SK-N-SH (cell line): ENCODE data around the gene ATF6. TPM values are rescaled to one million over a fixed set of nuclear protein-coding genes. Genes with fewer than 3 reads are reported as not detected.

Experiments
- CTCF ChIA-PET: fragments of 300-600, 350-600 bp; formaldehyde crosslinking; extraction: SDS; loops from one replicate; lab custom pipeline; 2021; lab: Yijun Ruan, JAX
- POLR2A ChIA-PET: fragments of 350-600 bp; sonication (Branson Sonifier 250); formaldehyde crosslinking; extraction: SDS; loops from one replicate; lab custom pipeline; 2020; ENCODE audit warnings: antibody characterized with exemption, inconsistent platforms; lab: Yijun Ruan, JAX
- DNase-seq: peaks from one replicate; pipeline ENCODE4 v3.0.0; 2012
- H2AFZ ChIP-seq: fragments of 200-600 bp; sonication (generic); 2 replicates; pipeline ENCODE4 v1.8.1; 2016; ENCODE audit warnings: antibody characterized with exemption, mild to moderate bottlenecking, low read depth
- H3F3A ChIP-seq: fragments of 200-600 bp; sonication (generic); replicated peaks from 2 replicates; pipeline ENCODE3; 2016; ENCODE audit warnings: antibody characterized with exemption, mild to moderate bottlenecking; ENCODE audit not compliant: insufficient read depth
- H3K27ac ChIP-seq, 2 experiments: fragments of 200-500 bp in 1 of 2; fragments of 200-600 bp in 1 of 2; sonication (Bioruptor generic) in 1 of 2; sonication (generic), shearing (Covaris generic) in 1 of 2; 2 replicates each; pipeline versions ENCODE4 v1.5.1 to v1.6.1; 2014 to 2016; ENCODE audit warnings: low read depth in 2 of 2, inconsistent platforms in 1 of 2, low read length in 1 of 2, mild to moderate bottlenecking in 1 of 2, mixed read lengths in 1 of 2
- H3K27me3 ChIP-seq: fragments of 200-600 bp; sonication (generic), shearing (Covaris generic); 2 replicates; pipeline ENCODE4 v1.6.1; 2016; ENCODE audit warnings: mixed run types; ENCODE audit not compliant: insufficient read depth
- H3K36me3 ChIP-seq, 2 experiments: fragments of 200-500 bp in 1 of 2; fragments of 200-600 bp in 1 of 2; sonication (Bioruptor generic) in 1 of 2; sonication (generic) in 1 of 2; replicated peaks in 1 of 2; 2 replicates each; pipeline versions ENCODE3 to v1.5.1; 2014 to 2016; ENCODE audit warnings: low read length in 1 of 2, mild to moderate bottlenecking in 1 of 2; ENCODE audit not compliant: insufficient read depth in 2 of 2, control insufficient read depth in 1 of 2
- H3K4me1 ChIP-seq, 2 experiments: fragments of 200-500 bp in 1 of 2; fragments of 200-600 bp in 1 of 2; sonication (Bioruptor generic) in 1 of 2; sonication (generic), shearing (Covaris generic) in 1 of 2; 2 replicates each; pipeline versions ENCODE4 v1.5.1 to v1.6.1; 2014 to 2016; ENCODE audit warnings: low read depth in 1 of 2, low read length in 1 of 2, mixed run types in 1 of 2; ENCODE audit not compliant: insufficient read depth in 2 of 2, control insufficient read depth in 1 of 2
- H3K4me2 ChIP-seq: fragments of 200-600 bp; sonication (generic), shearing (Covaris generic); 2 replicates; pipeline ENCODE4 v1.6.1; 2017; ENCODE audit warnings: mixed run types
- H3K4me3 ChIP-seq, 2 experiments: fragments of 200-500 bp in 1 of 2; fragments of 200-600 bp in 1 of 2; sonication (Bioruptor generic) in 1 of 2; sonication (generic), shearing (Covaris generic) in 1 of 2; 2 replicates each; pipeline versions ENCODE4 v1.5.1 to v1.8.1; 2014 to 2016; ENCODE audit warnings: low read depth in 2 of 2, inconsistent platforms in 1 of 2, low read length in 1 of 2, mild to moderate bottlenecking in 1 of 2, mixed read lengths in 1 of 2, moderate library complexity in 1 of 2
- H3K79me2 ChIP-seq: fragments of 200-600 bp; sonication (generic); 2 replicates; pipeline ENCODE4 v1.8.1; 2017; ENCODE audit warnings: mild to moderate bottlenecking; ENCODE audit not compliant: insufficient read depth
- H3K9ac ChIP-seq: fragments of 200-600 bp; sonication (generic); 2 replicates; pipeline ENCODE4 v1.6.1; 2017; ENCODE audit warnings: mixed run types
- H3K9me2 ChIP-seq: fragments of 200-600 bp; sonication (generic); 2 replicates; pipeline ENCODE4 v1.6.1; 2017; ENCODE audit warnings: mixed run types
- H3K9me3 ChIP-seq: fragments of 200-600 bp; sonication (generic); 2 replicates; pipeline ENCODE4 v1.6.1; 2017; ENCODE audit warnings: mixed run types, mild to moderate bottlenecking, moderate library complexity
- H4K20me1 ChIP-seq: fragments of 200-600 bp; sonication (generic); 2 replicates; pipeline ENCODE4 v1.6.1; 2017; ENCODE audit warnings: mild to moderate bottlenecking, mixed run types; ENCODE audit not compliant: insufficient read depth
- CHD2 ChIP-seq: fragments of 150-350 bp; IDR thresholded peaks from 2 replicates; pipeline ENCODE4 v1.6.1; 2018; ENCODE audit warnings: low read length; ENCODE audit not compliant: partially characterized antibody
- CTCF ChIP-seq: fragments of 200-600 bp; sonication (generic); IDR thresholded peaks from 2 replicates; pipeline ENCODE4 v1.6.1; 2017; ENCODE audit warnings: antibody characterized with exemption, mild to moderate bottlenecking, moderate library complexity
- ELF1 ChIP-seq: IDR thresholded peaks from 2 replicates; pipeline ENCODE4 v1.4.0; 2012
- EZH2phosphoT487 ChIP-seq: fragments of 200-600 bp; sonication (generic); IDR thresholded peaks from 2 replicates; pipeline ENCODE4 v1.6.1; 2017; ENCODE audit warnings: low read depth, mixed run types, mild to moderate bottlenecking, antibody characterized with exemption, moderate library complexity, borderline replicate concordance
- FOXM1 ChIP-seq: IDR thresholded peaks from 2 replicates; pipeline ENCODE4 v1.4.0; 2012; ENCODE audit warnings: low read depth, mild to moderate bottlenecking
- GABPA ChIP-seq: IDR thresholded peaks from 2 replicates; pipeline ENCODE4 v1.4.0; 2012; ENCODE audit warnings: low read depth, mild to moderate bottlenecking
- GATA2 ChIP-seq: sonication (generic); formaldehyde crosslinking; IDR thresholded peaks from 2 replicates; pipeline ENCODE4 v1.5.0; 2020; ENCODE audit warnings: mild to moderate bottlenecking, missing genetic modification reagents
- MXI1 ChIP-seq: IDR thresholded peaks from 2 replicates; pipeline ENCODE4 v1.6.1; 2012; ENCODE audit warnings: mild to moderate bottlenecking, low read depth, low read length, improper control_type of control experiment
- NFIC ChIP-seq: IDR thresholded peaks from 2 replicates; pipeline ENCODE4 v1.4.0; 2012; ENCODE audit warnings: borderline replicate concordance
- POLR2AphosphoS5 ChIP-seq: IDR thresholded peaks from 2 replicates; pipeline ENCODE4 v1.6.1; 2012; ENCODE audit warnings: low read depth, low read length
- RAD21 ChIP-seq: IDR thresholded peaks from 2 replicates; pipeline ENCODE4 v1.6.1; 2012; ENCODE audit warnings: mild to moderate bottlenecking, low read length
- RCOR1 ChIP-seq: fragments of 150-350 bp; IDR thresholded peaks from 2 replicates; pipeline ENCODE4 v1.6.1; 2017; ENCODE audit warnings: antibody characterized with exemption, low read length
- RFX5 ChIP-seq: IDR thresholded peaks from 2 replicates; pipeline ENCODE4 v1.6.1; 2012; ENCODE audit warnings: mild to moderate bottlenecking, improper control_type of control experiment, low read length
- SIN3A ChIP-seq: IDR thresholded peaks from 2 replicates; pipeline ENCODE4 v1.6.1; 2012; ENCODE audit warnings: low read depth, mild to moderate bottlenecking, low read length, moderate library complexity, borderline replicate concordance
- TCF12 ChIP-seq: IDR thresholded peaks from 2 replicates; pipeline ENCODE4 v1.4.0; 2012
- TEAD4 ChIP-seq: IDR thresholded peaks from 2 replicates; pipeline ENCODE4 v1.4.0; 2012; ENCODE audit warnings: mild to moderate bottlenecking, borderline replicate concordance; ENCODE audit not compliant: insufficient read depth
- USF2 ChIP-seq: fragments of 150-350 bp; IDR thresholded peaks from 2 replicates; pipeline ENCODE4 v1.6.1; 2017; ENCODE audit warnings: antibody characterized with exemption, low read length, low read depth, borderline replicate concordance
- WGBS: methylation state at CpG from one replicate; pipeline ENCODE4 v1.1.6; 2017; ENCODE audit warnings: low lambda C conversion rate; 5-methylcytosine and 5-hydroxymethylcytosine counted together
- polyA plus RNA-seq, 3 experiments: library from polyadenylated mRNA; depleted of rRNA; stranded (reverse); fragments of >200 nt; gene quantifications; 2 replicates each; pipeline ENCODE4 v1.2.3, GENCODE V29; 2012
- TF ChIP-seq, protein P1 (sequence below): IDR thresholded peaks from 2 replicates; pipeline ENCODE4 v1.4.0; 2012; ENCODE audit warnings: low read depth, borderline replicate concordance
- TF ChIP-seq, protein P2 (sequence below): fragments of 150-350 bp; IDR thresholded peaks from 2 replicates; pipeline ENCODE4 v1.6.1; 2016; ENCODE audit warnings: mild to moderate bottlenecking, low read depth, low read length
- TF ChIP-seq, protein P3 (sequence below): IDR thresholded peaks from 2 replicates; pipeline ENCODE4 v1.6.1; 2012; ENCODE audit warnings: mild to moderate bottlenecking, low read depth, low read length, moderate library complexity

Gene ATF6
- polyA plus RNA-seq, 1 of the 3 experiments (the other 2 are of a cell fraction), result 8.8 TPM

DNA sequence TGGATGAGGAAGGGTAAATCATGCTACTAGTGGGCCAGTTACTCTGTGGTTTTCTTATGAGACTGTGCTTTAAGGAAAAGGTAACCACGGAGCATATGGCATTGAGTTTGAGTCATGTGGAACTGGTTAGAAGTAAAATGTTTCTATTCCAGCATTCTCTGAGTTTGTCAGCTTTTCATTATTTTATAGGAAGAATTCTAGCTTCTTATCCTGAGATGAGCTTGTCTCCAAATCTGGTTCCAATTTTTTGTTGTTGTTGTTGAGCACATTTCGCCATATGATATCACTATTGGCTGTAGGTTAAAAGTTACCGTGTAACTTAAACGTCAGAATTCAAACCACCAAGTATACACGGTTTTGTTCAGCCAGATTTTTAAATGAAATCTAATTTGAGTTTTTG is 69.9 kb downstream of the ATF6 start (continued):
- TF ChIP-seq CTCF (no peak), USF2 (no peak), TEAD4 (no peak), CHD2 (no peak), RFX5 (no peak), NFIC (peak; percentile 13; the same call in 1 of the 2 replicates), MXI1 (no peak)
- TF ChIP-seq, all 33 proteins: peak for 6

DNA sequence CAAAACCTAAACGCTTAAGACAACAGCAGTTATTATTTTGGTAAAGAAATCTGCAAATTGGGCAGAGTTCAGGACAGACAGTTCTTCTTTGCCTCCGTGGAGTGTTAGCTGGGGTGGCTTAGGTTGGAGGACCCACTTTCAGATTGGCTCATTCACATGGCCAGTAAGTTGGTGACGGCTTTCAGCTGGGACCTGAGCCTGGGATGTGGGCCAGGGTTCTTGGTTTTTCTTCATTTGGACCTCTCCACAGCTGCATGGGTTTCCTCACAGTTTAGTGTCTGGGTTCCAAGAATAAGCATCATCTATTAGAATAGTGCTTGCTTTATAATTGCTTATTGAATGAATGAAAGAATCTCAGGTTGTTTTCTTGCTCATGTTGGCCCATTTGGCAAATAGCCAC is 72.2 kb downstream of the ATF6 start:
- Histone ChIP-seq H3F3A (peaks cover 5% of the 10 kb centered on the region), H3K36me3 (peaks cover 8 to 9% of the 10 kb centered on the region in 2 experiments), H3K4me1 (peaks cover 0 to 7% of the 10 kb centered on the region in 2 experiments; a peak in 3 of 4 replicates), H3K27ac (no peak overlapping the region), H3K27me3 (no peaks in the 10 kb centered on the region), H3K9me2 (no peaks in the 10 kb centered on the region), H3K4me2 (no peak overlapping the region), H2AFZ (no peak overlapping the region), H4K20me1 (no peaks in the 10 kb centered on the region), H3K4me3 (no peak overlapping the region), H3K9me3 (no peaks in the 10 kb centered on the region), H3K9ac (no peak overlapping the region), H3K79me2 (no peaks in the 10 kb centered on the region)
- ChIA-PET POLR2A (no interaction called here), CTCF (interaction anchor here (1.5 kb wide), 1 partner anchor 553 kb away, joined by 3 read pairs; no protein-coding TSS in a partner anchor)
- no peak for DNase-seq
- WGBS, result 97% methylated on average over 2 of the region's 3 CpGs
- TF ChIP-seq GABPA (no peak), NFIC (no peak), SIN3A (no peak), TCF12 (no peak), RAD21 (no peak), RCOR1 (no peak), GATA2 (CRISPR knock-in tag) (no peak), CTCF (no peak), EZH2phosphoT487 (no peak), POLR2AphosphoS5 (no peak), ELF1 (no peak), CHD2 (no peak), FOXM1 (no peak)
- TF ChIP-seq, protein P1, sequence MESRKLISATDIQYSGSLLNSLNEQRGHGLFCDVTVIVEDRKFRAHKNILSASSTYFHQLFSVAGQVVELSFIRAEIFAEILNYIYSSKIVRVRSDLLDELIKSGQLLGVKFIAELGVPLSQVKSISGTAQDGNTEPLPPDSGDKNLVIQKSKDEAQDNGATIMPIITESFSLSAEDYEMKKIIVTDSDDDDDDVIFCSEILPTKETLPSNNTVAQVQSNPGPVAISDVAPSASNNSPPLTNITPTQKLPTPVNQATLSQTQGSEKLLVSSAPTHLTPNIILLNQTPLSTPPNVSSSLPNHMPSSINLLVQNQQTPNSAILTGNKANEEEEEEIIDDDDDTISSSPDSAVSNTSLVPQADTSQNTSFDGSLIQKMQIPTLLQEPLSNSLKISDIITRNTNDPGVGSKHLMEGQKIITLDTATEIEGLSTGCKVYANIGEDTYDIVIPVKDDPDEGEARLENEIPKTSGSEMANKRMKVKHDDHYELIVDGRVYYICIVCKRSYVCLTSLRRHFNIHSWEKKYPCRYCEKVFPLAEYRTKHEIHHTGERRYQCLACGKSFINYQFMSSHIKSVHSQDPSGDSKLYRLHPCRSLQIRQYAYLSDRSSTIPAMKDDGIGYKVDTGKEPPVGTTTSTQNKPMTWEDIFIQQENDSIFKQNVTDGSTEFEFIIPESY, result no peak
- TF ChIP-seq, protein P2, sequence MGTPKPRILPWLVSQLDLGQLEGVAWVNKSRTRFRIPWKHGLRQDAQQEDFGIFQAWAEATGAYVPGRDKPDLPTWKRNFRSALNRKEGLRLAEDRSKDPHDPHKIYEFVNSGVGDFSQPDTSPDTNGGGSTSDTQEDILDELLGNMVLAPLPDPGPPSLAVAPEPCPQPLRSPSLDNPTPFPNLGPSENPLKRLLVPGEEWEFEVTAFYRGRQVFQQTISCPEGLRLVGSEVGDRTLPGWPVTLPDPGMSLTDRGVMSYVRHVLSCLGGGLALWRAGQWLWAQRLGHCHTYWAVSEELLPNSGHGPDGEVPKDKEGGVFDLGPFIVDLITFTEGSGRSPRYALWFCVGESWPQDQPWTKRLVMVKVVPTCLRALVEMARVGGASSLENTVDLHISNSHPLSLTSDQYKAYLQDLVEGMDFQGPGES, result no peak
- TF ChIP-seq, protein P3, sequence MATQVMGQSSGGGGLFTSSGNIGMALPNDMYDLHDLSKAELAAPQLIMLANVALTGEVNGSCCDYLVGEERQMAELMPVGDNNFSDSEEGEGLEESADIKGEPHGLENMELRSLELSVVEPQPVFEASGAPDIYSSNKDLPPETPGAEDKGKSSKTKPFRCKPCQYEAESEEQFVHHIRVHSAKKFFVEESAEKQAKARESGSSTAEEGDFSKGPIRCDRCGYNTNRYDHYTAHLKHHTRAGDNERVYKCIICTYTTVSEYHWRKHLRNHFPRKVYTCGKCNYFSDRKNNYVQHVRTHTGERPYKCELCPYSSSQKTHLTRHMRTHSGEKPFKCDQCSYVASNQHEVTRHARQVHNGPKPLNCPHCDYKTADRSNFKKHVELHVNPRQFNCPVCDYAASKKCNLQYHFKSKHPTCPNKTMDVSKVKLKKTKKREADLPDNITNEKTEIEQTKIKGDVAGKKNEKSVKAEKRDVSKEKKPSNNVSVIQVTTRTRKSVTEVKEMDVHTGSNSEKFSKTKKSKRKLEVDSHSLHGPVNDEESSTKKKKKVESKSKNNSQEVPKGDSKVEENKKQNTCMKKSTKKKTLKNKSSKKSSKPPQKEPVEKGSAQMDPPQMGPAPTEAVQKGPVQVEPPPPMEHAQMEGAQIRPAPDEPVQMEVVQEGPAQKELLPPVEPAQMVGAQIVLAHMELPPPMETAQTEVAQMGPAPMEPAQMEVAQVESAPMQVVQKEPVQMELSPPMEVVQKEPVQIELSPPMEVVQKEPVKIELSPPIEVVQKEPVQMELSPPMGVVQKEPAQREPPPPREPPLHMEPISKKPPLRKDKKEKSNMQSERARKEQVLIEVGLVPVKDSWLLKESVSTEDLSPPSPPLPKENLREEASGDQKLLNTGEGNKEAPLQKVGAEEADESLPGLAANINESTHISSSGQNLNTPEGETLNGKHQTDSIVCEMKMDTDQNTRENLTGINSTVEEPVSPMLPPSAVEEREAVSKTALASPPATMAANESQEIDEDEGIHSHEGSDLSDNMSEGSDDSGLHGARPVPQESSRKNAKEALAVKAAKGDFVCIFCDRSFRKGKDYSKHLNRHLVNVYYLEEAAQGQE, result no peak
